ENCODE results near the gene PARVA.

Gene PARVA

DNA sequence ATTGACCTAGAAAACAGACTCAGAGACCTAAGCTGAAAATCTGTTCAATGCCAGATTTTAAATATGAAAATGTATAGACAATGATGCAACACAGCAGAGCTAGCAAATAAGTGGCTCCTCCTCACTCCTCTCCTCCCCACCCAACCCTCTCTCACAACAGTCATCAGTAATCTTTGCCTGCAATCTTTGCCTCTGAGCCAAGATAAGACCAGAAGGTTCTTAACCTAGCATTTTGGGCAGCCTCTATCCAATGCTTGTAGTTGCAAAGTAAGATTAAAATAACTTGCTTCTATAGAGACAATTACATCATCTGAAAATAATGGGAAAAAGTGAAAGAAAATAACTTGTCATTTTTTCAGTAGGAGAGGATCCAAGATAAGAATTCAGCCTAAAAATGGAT, 117.3 kb downstream of the PARVA start:
- TF ChIP-seq, protein P1, sequence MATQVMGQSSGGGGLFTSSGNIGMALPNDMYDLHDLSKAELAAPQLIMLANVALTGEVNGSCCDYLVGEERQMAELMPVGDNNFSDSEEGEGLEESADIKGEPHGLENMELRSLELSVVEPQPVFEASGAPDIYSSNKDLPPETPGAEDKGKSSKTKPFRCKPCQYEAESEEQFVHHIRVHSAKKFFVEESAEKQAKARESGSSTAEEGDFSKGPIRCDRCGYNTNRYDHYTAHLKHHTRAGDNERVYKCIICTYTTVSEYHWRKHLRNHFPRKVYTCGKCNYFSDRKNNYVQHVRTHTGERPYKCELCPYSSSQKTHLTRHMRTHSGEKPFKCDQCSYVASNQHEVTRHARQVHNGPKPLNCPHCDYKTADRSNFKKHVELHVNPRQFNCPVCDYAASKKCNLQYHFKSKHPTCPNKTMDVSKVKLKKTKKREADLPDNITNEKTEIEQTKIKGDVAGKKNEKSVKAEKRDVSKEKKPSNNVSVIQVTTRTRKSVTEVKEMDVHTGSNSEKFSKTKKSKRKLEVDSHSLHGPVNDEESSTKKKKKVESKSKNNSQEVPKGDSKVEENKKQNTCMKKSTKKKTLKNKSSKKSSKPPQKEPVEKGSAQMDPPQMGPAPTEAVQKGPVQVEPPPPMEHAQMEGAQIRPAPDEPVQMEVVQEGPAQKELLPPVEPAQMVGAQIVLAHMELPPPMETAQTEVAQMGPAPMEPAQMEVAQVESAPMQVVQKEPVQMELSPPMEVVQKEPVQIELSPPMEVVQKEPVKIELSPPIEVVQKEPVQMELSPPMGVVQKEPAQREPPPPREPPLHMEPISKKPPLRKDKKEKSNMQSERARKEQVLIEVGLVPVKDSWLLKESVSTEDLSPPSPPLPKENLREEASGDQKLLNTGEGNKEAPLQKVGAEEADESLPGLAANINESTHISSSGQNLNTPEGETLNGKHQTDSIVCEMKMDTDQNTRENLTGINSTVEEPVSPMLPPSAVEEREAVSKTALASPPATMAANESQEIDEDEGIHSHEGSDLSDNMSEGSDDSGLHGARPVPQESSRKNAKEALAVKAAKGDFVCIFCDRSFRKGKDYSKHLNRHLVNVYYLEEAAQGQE (IDR thresholded peaks at IDR 0.05; ENCODE audit: insufficient read depth in 1 of 2, low read depth in 2 of 2, low read length in 2 of 2) = no peak
- TF ChIP-seq POLR2AphosphoS5 (IDR thresholded peaks at IDR 0.05; ENCODE audit: low read depth, low read length) (no peak), SIN3A (IDR thresholded peaks at IDR 0.05; ENCODE audit: borderline replicate concordance, insufficient read depth, low read length) (no peak), TAF1 (IDR thresholded peaks at IDR 0.05; ENCODE audit: borderline replicate concordance, insufficient read depth, low read length) (no peak)

DNA sequence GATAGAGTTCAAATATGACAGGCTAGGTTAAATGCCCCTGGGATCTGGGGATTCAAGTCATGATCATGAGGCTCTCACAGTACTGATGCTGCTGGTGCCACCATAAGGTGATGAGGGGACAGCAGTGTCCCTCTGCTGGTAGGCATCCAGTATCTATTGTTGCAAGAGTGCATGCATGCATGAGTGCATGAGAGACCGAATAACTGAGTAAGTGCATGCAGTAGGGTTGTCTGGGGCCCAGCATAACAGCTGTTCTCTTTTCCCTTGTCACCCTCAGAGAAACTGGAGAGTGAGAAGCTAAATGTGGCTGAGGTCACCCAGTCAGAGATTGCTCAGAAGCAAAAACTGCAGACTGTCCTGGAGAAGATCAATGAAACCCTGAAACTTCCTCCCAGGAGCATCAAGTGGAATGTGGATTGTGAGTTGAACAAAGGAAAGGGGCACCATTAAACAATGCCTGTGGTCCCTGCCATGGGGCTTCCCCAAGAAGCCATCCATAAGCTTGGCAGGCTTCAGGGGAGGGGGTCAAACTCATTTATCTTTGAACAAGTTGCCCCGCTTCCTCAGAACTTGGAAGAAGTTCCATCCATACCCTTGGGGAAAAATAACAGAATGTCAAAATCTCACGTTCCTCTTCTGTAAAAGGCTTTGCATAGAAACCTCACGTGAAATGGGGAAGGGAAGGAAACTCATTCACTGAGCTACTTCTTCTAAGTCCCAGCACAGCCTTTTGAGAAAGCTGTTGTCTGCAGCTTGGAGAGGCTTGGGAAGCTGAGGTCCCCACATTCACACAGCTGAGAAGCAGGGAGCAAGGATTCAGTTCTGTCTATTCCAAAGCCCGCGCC, 119.0 kb downstream of the PARVA start:
- TF ChIP-seq, protein P1 (IDR thresholded peaks at IDR 0.05; ENCODE audit: insufficient read depth in 1 of 2, low read depth in 2 of 2, low read length in 2 of 2) = no peak
- no peak for TF ChIP-seq TAF1 (IDR thresholded peaks at IDR 0.05; ENCODE audit: borderline replicate concordance, insufficient read depth, low read length)
- no peak for TF ChIP-seq POLR2AphosphoS5 (IDR thresholded peaks at IDR 0.05; ENCODE audit: low read depth, low read length)
- no peak for TF ChIP-seq FOXP2 (optimal IDR thresholded peaks at IDR 0.05; ENCODE audit: borderline replicate concordance, extremely low read depth, extremely low read length, insufficient read depth)
- no peak for TF ChIP-seq SIN3A (IDR thresholded peaks at IDR 0.05; ENCODE audit: borderline replicate concordance, insufficient read depth, low read length)

DNA sequence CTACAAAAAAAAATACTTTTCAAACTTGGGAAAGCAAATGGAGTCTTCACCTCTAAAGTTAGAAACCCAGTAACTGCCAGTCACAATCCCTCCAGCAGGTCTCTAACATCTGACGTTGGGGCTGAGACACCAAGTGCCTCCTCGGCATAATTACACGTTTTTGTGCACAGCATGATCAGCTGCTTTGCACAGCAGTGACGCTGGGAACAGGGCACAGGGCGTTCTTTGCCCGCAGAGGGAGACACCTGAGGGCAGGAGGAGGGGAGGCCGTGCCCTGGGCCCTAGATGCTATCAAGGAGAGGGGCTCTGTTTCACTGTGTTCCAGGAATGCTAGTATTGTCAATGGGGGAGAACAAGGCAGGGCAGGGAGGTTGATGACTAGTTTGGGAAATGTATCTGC, 120.1 kb downstream of the PARVA start:
- TF ChIP-seq SIN3A (IDR thresholded peaks at IDR 0.05; ENCODE audit: borderline replicate concordance, insufficient read depth, low read length) (no peak), TAF1 (IDR thresholded peaks at IDR 0.05; ENCODE audit: borderline replicate concordance, insufficient read depth, low read length) (no peak), FOXP2 (optimal IDR thresholded peaks at IDR 0.05; ENCODE audit: borderline replicate concordance, extremely low read depth, extremely low read length, insufficient read depth) (no peak), POLR2AphosphoS5 (IDR thresholded peaks at IDR 0.05; ENCODE audit: low read depth, low read length) (no peak)
- TF ChIP-seq, protein P1 (IDR thresholded peaks at IDR 0.05; ENCODE audit: insufficient read depth in 1 of 2, low read depth in 2 of 2, low read length in 2 of 2) = no peak

GRCh38 chr11:12499071-12499470, 121.7 kb downstream of the PARVA start:
- TF ChIP-seq POLR2AphosphoS5 (IDR thresholded peaks at IDR 0.05; ENCODE audit: low read depth, low read length) (no peak), TAF1 (IDR thresholded peaks at IDR 0.05; ENCODE audit: borderline replicate concordance, insufficient read depth, low read length) (no peak), FOXP2 (optimal IDR thresholded peaks at IDR 0.05; ENCODE audit: borderline replicate concordance, extremely low read depth, extremely low read length, insufficient read depth) (no peak), SIN3A (IDR thresholded peaks at IDR 0.05; ENCODE audit: borderline replicate concordance, insufficient read depth, low read length) (no peak)
- TF ChIP-seq, protein P1 (IDR thresholded peaks at IDR 0.05; ENCODE audit: insufficient read depth in 1 of 2, low read depth in 2 of 2, low read length in 2 of 2) = no peak
